ENCODE measurements around the gene TFEB. TPM values are rescaled to one million over a fixed set of nuclear protein-coding genes. Genes with fewer than 3 reads are reported as not detected.

The TFEB gene
- total and polyA plus RNA-seq, 2 of the 8 experiments (the other 6 are each of a cell fraction or from before 2014, with no cell fraction given): 2.3 to 6.7 TPM

DNA sequence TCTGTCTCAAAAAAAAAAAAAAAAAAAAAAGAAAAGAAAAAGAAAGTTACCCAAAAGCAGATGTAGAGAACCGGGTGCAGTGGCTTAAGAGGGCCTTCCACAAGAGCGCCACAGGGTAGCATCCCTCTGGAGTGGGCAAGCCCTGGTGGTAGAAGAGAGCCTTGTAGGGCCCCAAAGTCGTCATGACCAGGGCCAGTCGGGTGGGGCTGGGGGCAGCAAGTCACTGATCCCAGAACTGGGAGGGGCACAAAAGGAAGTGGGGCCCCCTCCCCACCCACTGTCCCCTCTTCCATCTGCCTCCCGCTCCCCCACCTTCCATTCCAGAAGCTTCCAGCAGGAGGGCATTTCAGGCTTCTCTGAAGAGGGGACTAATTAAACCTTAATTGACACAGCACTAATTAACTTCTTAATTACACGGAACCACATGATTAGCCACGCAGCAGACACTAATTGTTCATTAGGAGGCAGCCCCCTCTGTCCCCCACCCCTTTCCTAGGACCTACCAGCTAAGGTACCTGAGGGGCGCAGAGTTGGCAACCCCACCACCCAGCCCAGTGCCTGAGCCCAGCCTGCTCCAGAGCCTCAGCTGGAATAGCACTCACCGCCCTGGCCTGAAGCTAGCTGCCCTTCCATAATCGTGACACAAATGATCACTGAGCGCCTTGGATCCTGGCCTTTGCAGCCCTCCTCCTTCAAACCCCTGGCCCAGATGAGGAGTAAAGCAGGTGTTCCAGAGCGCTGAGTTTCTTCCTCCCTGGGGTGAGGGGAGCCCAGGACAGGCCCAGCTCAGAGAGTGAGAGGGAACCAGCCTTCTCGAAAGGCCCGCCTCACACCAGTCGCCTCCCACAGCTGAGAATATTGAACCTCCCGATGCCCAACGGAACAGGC lies 62.3 kb downstream of the TFEB start:
- H2BK12ac ChIP-seq (ENCODE audit: low read depth, low read length): no peak overlapping the region
- H3K56ac ChIP-seq (replicated peaks; ENCODE audit: insufficient read length, low read depth, low read length): no peak overlapping the region
- DNase-seq (ENCODE audit: low read depth in 1 of 2, low spot score in 2 of 2): no peak
- H3K23me2 ChIP-seq (ENCODE audit: low read depth, low read length): peaks cover 2% of the 10 kb centered on the region; the same call in 1 of the 2 replicates
- no peak overlapping the region; a peak in 1 of 4 replicates for H3K4me2 ChIP-seq (ENCODE audit: insufficient read depth in 1 of 2, low read depth in 2 of 2, low read length in 2 of 2)
- H4K20me1 ChIP-seq (replicated peaks in 1 of 2; ENCODE audit: control insufficient read depth in 1 of 2, insufficient read depth in 2 of 2, low read length in 2 of 2): no peaks in the 10 kb centered on the region
- no peak overlapping the region for H2BK120ac ChIP-seq (replicated peaks; ENCODE audit: low read depth, low read length)
- H3K79me1 ChIP-seq (ENCODE audit: low read depth, low read length): no peaks in the 10 kb centered on the region
- POLR2A ChIA-PET (ENCODE audit: partially characterized antibody): interaction anchor here (0.8 to 1.5 kb wide), 4 partner anchors 26 to 202 kb away, joined by 3 to 6 read pairs (median 3); no protein-coding TSS in a partner anchor
- H2BK15ac ChIP-seq (ENCODE audit: low read length): no peak overlapping the region
- TF ChIP-seq POLR2AphosphoS5 (IDR thresholded peaks at IDR 0.05; ENCODE audit: low read depth, low read length) (no peak), SAP30 (IDR thresholded peaks at IDR 0.05; ENCODE audit: insufficient read depth, insufficient replicate concordance, low read length) (no peak), NANOG (IDR thresholded peaks at IDR 0.05; ENCODE audit: insufficient read depth, low read depth, low read length, poor library complexity, severe bottlenecking) (no peak), ASH2L (IDR thresholded peaks at IDR 0.05; ENCODE audit: low read length) (no peak), MAFK (IDR thresholded peaks at IDR 0.05; ENCODE audit: low read depth, low read length) (no peak), TEAD4 (IDR thresholded peaks at IDR 0.05; ENCODE audit: low read depth, low read length) (no peak), SRF (IDR thresholded peaks at IDR 0.05; ENCODE audit: low read depth, low read length) (no peak), HDAC2 (IDR thresholded peaks at IDR 0.05; ENCODE audit: borderline replicate concordance in 1 of 2, low read depth in 2 of 2, low read length in 2 of 2) (no peak), KDM5A (IDR thresholded peaks at IDR 0.05; ENCODE audit: low read length) (no peak), RAD21 (IDR thresholded peaks at IDR 0.05 in 1 of 2, conservative IDR thresholded peaks at IDR 0.05 in 1 of 2; ENCODE audit: low read depth in 2 of 2, low read length in 2 of 2) (no peak), BCL11A (IDR thresholded peaks at IDR 0.05; ENCODE audit: low read depth in 2 of 2, low read length in 2 of 2) (no peak)
- no peak overlapping the region; the same call in 1 of the 2 replicates for H4K8ac ChIP-seq (ENCODE audit: extremely low read depth, insufficient read depth, low read length)
- 79% methylated on average over 14 of the region's 17 CpGs; no CpG with 5 or more reads in 1 of the 2 experiments for WGBS, 2 experiments (ENCODE audit: extremely low coverage in 1 of 2, insufficient coverage in 1 of 2, insufficient read length in 1 of 2, insufficient replicate concordance in 2 of 2, low coverage in 1 of 2, low lambda C conversion rate in 2 of 2, missing lambda C conversion rate in 1 of 2)
- no peak overlapping the region for H2AFZ ChIP-seq (ENCODE audit: low read length)
- no peak overlapping the region for H2BK20ac ChIP-seq (ENCODE audit: low read length)
- CTCF ChIA-PET (ENCODE audit: partially characterized antibody): interaction anchor here (0.5 to 3.9 kb wide), 14 partner anchors 10 to 305 kb away, joined by 3 to 16 read pairs (median 4); no protein-coding TSS in a partner anchor
- H3K4me1 ChIP-seq (replicated peaks in 1 of 4; ENCODE audit: control insufficient read depth in 3 of 4, insufficient read depth in 4 of 4, low read length in 3 of 4): peaks cover 0 to 11% (median 7%) of the 10 kb centered on the region in 4 experiments; a peak in 6 of 7 replicates
- peaks cover 0 to 5% (median 1%) of the 10 kb centered on the region in 4 experiments; a peak in 4 of 7 replicates for H3K27me3 ChIP-seq (replicated peaks in 1 of 4; ENCODE audit: control insufficient read depth in 3 of 4, extremely low read depth in 1 of 4, insufficient read depth in 3 of 4, low read length in 3 of 4)
- no peak overlapping the region for H3K27ac ChIP-seq (ENCODE audit: low read depth, low read length)
- H3K79me2 ChIP-seq (ENCODE audit: control insufficient read depth in 1 of 2, insufficient read depth in 2 of 2, low read length in 2 of 2): no peaks in the 10 kb centered on the region
- no peak overlapping the region for H3K23ac ChIP-seq (ENCODE audit: insufficient read length)
- H3K4ac ChIP-seq (replicated peaks; ENCODE audit: insufficient read length, low read depth, low read length): no peak overlapping the region
- H2BK5ac ChIP-seq (ENCODE audit: low read depth, low read length): no peak overlapping the region
- H4K91ac ChIP-seq (replicated peaks; ENCODE audit: insufficient read length, low read length): no peak overlapping the region
- no peak overlapping the region for H4K5ac ChIP-seq (ENCODE audit: insufficient read length, low read depth, low read length)
- no peak overlapping the region for H3K9ac ChIP-seq (replicated peaks in 1 of 4; ENCODE audit: extremely low read depth in 1 of 4, low read depth in 3 of 4, low read length in 3 of 4)
- FAIRE-seq: no peak
- peaks cover 0 to 7% of the 10 kb centered on the region in 2 experiments; a peak in 1 of 4 replicates for H3K9me3 ChIP-seq (ENCODE audit: insufficient read depth in 2 of 2, low read depth in 1 of 2, low read length in 1 of 2)
- no peak overlapping the region for H3K14ac ChIP-seq (ENCODE audit: insufficient read length)
- no peak overlapping the region for H3K4me3 ChIP-seq (ENCODE audit: extremely low read depth in 1 of 4, insufficient read depth in 2 of 4, low read depth in 3 of 4, low read length in 4 of 4)
- no peaks in the 10 kb centered on the region for H3K36me3 ChIP-seq (ENCODE audit: control insufficient read depth in 2 of 4, insufficient read depth in 4 of 4, low read length in 3 of 4)
- peak overlapping the region; percentile 28; the same call in 1 of the 2 replicates for H3K18ac ChIP-seq (ENCODE audit: extremely low read depth, low read length)
- H2AK5ac ChIP-seq (ENCODE audit: low read depth, low read length): no peak overlapping the region
